Parathyroid adenoma (tissue), 2 donors: ENCODE data around the gene CCR4.

Experiments used
- H2AFZ ChIP-seq: fragments of 300-600 bp; sonication (generic); one replicate; pipeline ENCODE4 v1.7.0; 2017; ENCODE audit warnings: antibody characterized with exemption, mild to moderate bottlenecking
- H3K27ac ChIP-seq: fragments of 300-600 bp; sonication (generic); one replicate; pipeline ENCODE4 v1.7.0; 2017
- H3K27me3 ChIP-seq: fragments of 300-600 bp; sonication (generic); one replicate; pipeline ENCODE4 v1.7.0; 2017; ENCODE audit warnings: low read length; ENCODE audit not compliant: control insufficient read depth, insufficient read depth
- H3K36me3 ChIP-seq: fragments of 300-600 bp; sonication (generic); one replicate; pipeline ENCODE4 v1.7.0; 2017; ENCODE audit warnings: low read length; ENCODE audit not compliant: control insufficient read depth, insufficient read depth
- H3K4me1 ChIP-seq: fragments of 300-600 bp; sonication (generic); one replicate; pipeline ENCODE4 v1.7.0; 2017; ENCODE audit warnings: control low read depth
- H3K4me2 ChIP-seq: fragments of 300-600 bp; sonication (generic); one replicate; pipeline ENCODE4 v1.7.0; 2017; ENCODE audit warnings: low read length
- H3K4me3 ChIP-seq: fragments of 300-600 bp; sonication (generic); one replicate; pipeline ENCODE4 v1.7.0; 2017; ENCODE audit warnings: low read depth, low read length
- H3K79me2 ChIP-seq: fragments of 300-600 bp; sonication (generic); one replicate; pipeline ENCODE4 v1.7.0; 2017; ENCODE audit warnings: control low read depth
- H3K9ac ChIP-seq: fragments of 300-600 bp; sonication (generic); one replicate; pipeline ENCODE4 v1.7.0; 2017; ENCODE audit warnings: mild to moderate bottlenecking
- H3K9me3 ChIP-seq: fragments of 300-600 bp; sonication (generic); one replicate; pipeline ENCODE4 v1.7.0; 2017; ENCODE audit warnings: low read length; ENCODE audit not compliant: control insufficient read depth
- TF ChIP-seq, protein P1 (sequence below): fragments of 300-600 bp; sonication (generic); IDR thresholded peaks from one replicate; pipeline ENCODE4 v1.7.0; 2017; ENCODE audit warnings: antibody characterized with exemption, mild to moderate bottlenecking
- donor health status: primary hyperparathyroidism.

The CCR4 gene

DNA sequence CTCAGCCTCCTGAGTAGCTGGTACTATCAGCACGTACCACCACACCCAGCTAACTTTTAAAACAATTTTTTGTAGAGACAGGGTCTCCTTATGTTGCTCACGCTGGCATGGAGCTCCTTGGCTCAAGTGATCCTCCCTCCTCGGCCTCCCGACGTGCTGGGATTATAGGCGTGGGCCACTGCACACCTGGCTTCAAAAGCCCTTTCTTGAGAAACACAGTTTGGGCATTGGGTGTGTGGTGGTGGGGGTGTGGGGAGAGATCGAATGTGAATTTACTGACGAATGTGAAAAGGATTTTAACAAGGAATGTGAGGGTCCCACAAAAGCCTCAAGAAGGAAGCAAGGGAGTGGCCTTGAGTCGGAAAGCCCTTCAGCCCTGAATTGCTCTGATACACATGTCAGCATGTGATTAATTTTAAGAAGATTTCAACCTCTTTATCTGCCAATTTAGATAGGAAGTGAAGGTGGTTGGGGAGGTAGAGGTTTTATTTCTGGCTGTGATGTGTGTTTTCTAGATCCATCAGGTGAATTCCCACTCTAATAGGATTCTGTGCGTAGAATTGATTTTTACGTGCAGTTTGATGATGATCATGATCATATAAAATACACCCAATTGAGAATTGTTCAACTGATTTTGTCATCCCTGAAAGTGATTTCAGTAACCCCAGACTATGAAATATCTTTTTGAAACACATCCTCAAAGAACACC, 1.1 kb downstream of the CCR4 start:
- no peak overlapping the region for H3K9ac ChIP-seq
- no peaks in the 10 kb centered on the region for H3K9me3 ChIP-seq
- H3K36me3 ChIP-seq, result no peaks in the 10 kb centered on the region
- H3K4me3 ChIP-seq, result no peak overlapping the region
- no peak overlapping the region for H3K4me2 ChIP-seq
- H3K79me2 ChIP-seq, result no peaks in the 10 kb centered on the region
- H3K4me1 ChIP-seq, result peaks cover 13% of the 10 kb centered on the region
- no peak overlapping the region for H2AFZ ChIP-seq
- H3K27me3 ChIP-seq, result no peaks in the 10 kb centered on the region
- H3K27ac ChIP-seq, result no peak overlapping the region
- TF ChIP-seq, protein P1, sequence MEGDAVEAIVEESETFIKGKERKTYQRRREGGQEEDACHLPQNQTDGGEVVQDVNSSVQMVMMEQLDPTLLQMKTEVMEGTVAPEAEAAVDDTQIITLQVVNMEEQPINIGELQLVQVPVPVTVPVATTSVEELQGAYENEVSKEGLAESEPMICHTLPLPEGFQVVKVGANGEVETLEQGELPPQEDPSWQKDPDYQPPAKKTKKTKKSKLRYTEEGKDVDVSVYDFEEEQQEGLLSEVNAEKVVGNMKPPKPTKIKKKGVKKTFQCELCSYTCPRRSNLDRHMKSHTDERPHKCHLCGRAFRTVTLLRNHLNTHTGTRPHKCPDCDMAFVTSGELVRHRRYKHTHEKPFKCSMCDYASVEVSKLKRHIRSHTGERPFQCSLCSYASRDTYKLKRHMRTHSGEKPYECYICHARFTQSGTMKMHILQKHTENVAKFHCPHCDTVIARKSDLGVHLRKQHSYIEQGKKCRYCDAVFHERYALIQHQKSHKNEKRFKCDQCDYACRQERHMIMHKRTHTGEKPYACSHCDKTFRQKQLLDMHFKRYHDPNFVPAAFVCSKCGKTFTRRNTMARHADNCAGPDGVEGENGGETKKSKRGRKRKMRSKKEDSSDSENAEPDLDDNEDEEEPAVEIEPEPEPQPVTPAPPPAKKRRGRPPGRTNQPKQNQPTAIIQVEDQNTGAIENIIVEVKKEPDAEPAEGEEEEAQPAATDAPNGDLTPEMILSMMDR, result no peak

DNA sequence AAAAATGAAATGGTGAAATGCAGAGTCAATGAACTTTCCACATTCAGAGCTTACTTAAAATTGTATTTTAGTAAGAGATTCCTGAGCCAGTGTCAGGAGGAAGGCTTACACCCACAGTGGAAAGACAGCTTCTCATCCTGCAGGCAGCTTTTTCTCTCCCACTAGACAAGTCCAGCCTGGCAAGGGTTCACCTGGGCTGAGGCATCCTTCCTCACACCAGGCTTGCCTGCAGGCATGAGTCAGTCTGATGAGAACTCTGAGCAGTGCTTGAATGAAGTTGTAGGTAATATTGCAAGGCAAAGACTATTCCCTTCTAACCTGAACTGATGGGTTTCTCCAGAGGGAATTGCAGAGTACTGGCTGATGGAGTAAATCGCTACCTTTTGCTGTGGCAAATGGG, 3.1 kb downstream of the CCR4 start:
- no peaks in the 10 kb centered on the region for H3K27me3 ChIP-seq
- no peak overlapping the region for H3K27ac ChIP-seq
- no peak overlapping the region for H3K9ac ChIP-seq
- no peaks in the 10 kb centered on the region for H3K4me1 ChIP-seq
- H3K79me2 ChIP-seq, result no peaks in the 10 kb centered on the region
- H3K4me3 ChIP-seq, result no peak overlapping the region
- no peak overlapping the region for H3K4me2 ChIP-seq
- TF ChIP-seq, protein P1, result no peak
- no peaks in the 10 kb centered on the region for H3K36me3 ChIP-seq
- no peaks in the 10 kb centered on the region for H3K9me3 ChIP-seq
- no peak overlapping the region for H2AFZ ChIP-seq

DNA sequence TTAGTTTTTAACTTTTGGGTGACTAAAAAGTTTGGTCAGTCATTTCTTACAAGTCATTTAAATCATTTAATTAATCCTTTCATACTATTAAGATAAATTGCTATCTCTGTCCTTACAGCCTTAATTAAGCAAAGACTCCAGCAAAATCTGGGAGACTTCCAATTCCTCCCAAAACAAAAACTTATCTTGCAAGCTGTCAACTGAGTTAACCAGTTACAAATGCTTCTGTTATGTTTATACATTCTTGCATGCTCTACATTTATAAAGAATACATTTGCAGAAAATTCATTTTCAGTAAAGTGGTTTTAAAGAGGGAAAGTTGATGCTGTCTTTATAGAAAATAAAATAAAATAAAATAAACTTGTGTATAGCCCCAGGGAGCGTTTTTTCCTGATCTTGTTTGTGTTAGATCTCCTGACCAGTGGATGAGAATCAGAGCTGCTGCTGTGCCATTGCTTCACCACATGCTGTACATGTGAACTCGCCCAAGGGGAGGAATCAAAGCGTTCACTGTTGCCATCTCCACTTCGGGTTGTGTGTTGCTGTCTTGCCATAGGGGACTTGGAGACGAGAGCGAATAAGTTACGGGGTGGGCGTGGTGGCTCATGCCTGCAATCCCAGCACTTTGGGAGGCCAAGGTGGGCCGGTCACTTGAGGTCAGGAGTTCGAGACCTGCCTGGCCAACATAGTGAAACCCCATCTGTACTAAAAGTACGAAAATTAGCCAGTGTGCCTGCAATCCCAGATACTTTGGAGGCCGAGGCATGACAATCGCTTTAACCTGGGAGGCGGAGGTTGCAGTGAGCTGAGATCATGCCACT, 5.5 kb downstream of the CCR4 start:
- Histone ChIP-seq H3K27ac (no peak overlapping the region), H3K9ac (no peak overlapping the region), H2AFZ (no peak overlapping the region), H3K9me3 (no peaks in the 10 kb centered on the region), H3K79me2 (no peaks in the 10 kb centered on the region), H3K4me3 (no peak overlapping the region), H3K36me3 (no peaks in the 10 kb centered on the region), H3K4me1 (peaks cover 9% of the 10 kb centered on the region), H3K4me2 (no peak overlapping the region), H3K27me3 (no peaks in the 10 kb centered on the region)
- TF ChIP-seq, protein P1, result no peak

DNA sequence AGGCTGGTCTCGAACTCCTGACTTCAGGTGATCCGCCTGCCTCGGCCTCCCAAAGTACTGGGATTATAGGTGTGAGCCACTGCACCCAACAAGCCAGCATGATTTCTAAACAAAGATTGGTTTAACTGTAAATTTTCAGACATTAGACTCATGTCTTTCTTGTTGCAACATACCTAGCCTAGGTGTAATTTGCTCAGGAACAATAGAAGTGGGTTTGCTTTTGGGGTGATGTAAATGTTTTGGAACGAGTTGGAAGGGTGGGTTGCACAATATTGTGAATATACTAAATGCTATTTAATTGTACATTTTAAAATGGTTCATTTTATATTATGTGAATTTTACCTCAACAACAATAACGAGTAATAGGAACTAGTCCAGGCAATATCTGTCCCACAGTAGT, 7.1 kb downstream of the CCR4 start:
- TF ChIP-seq, protein P1, result no peak
- Histone ChIP-seq H2AFZ (no peak overlapping the region), H3K9ac (no peak overlapping the region), H3K4me2 (no peak overlapping the region), H3K79me2 (no peaks in the 10 kb centered on the region), H3K4me3 (no peak overlapping the region), H3K27me3 (no peaks in the 10 kb centered on the region), H3K9me3 (no peaks in the 10 kb centered on the region), H3K36me3 (no peaks in the 10 kb centered on the region), H3K27ac (no peak overlapping the region), H3K4me1 (peaks cover 9% of the 10 kb centered on the region)
